Measurements from ENCODE around the gene SOS2.
A peak's percentile ranks its signal among the peaks of the same experiment; 100 is the strongest.
"Not testable (repeated sequence)": the region's sequence is repeated elsewhere in the genome, so short reads cannot be mapped to it uniquely, and the experiment has no call there.

SOS2 gene

DNA sequence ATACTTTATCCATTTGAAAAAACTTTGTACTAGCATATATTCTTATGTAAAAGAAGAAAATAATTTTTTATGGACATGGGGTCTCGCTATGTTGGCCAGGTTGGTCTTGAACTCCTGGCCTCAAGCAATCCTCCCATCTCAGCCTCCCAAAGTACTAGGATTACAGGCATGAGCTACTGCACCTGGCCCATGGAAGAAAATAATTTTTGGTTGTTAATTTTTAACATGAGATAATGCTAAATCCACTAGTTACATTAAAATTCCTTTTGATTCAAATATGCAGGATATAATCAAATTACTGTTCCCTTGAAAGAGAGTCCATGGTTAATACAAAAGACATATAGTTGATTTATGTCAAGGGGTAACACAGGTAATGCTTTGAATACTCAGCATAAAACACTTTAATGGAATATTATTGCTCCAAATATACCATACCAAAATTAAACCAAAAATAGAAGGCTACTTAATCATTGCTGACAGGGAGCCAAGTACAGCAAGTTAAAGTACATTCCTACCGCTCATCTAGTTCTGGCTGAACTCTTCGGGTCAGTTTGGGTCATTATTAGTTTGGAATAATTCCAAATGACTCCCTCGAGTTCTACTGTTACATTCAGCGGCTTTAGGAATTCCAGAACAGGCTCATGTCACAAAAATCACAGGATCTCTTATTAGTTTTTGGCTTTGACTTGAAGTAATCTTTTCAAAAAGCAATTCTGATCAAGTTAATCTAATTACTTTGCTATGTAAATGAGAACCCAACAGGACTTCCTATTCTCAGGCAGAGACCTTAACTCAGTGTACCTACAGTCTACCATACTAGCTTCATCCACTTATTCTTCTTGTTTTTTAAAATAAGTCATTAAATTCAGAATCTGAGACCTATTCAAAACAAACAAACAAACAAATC lies 6.1 kb downstream of the SOS2 start:
- no peak for DNase-seq

DNA sequence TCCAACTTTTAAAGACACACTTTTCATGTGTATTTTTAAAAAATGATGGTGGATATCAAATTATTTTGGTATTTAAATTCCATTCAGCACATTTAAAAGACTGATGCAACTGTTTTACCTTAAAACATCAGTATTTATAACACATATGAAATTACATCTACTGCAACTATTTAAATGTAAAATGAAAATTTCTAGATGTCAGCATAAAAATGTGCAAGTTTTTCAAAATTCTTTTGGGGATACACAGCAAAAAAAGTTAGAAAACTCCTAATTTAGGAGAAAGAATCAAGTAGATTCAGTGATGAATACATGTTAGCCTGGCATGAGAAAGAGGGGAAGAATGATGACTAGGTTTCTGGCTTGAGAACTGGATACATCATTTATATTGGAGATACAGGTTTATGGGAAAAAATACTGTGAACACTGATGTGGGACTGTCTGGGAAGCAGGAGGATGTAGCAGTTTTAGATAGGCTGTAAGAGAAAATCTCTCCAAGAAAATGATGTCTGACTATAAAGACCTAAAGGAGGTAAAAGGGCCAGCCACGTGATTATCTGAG lies 9.2 kb downstream of the SOS2 start:
- no peak for DNase-seq

DNA sequence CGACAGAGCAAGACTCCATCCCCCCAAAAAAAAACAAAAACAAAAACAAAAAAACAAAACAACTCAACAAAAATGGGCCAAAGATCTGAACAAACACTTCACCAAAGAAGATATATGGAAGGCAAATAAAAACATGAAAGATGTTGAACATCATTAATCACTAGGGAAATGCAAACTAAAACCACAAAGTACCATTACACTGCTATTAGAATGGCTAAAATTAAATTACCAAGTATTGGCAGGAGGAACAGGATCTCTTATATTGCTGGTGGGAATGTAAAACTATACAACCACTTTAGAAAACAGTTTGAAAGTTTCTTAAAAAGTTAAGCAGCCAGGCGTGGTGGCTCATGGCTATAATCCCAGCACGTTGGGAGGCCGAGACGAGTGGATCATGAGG lies 12.9 kb downstream of the SOS2 start:
- DNase-seq: no peak

DNA sequence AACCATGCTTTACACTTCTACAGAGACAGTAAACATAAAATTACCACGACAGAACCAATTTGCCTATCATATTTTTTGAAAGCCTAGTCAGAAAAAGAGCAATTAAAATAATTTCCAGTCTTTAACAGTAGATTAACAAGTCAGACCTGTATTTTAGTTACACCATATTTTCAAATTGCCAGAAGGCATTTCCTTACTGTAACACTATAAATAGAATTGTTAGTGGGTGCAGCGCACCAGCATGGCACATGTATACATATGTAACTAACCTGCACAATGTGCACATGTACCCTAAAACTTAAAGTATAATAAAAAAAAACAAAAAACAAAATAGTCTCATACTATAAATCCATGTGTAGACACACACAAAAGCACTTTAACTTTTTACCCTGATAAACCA lies 16.0 kb downstream of the SOS2 start:
- DNase-seq: no peak

DNA sequence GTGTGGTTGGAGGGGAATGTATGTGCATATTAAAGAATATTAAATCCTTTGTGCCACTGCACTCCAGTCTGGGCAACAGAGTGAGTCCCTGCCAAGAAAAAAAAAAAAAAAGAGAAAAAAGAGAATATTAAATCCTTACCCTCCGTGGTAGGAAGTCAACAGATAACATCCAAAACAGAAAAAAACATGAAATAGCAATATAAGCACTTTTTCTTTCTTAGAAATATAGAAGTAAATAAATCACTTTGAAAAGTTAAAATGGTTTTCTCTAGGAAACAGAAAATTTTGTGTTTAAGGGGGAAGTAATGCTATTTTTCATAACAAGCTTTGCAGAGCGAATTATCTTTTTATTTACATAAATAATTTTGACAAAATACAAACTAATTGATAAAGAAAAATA lies 17.6 kb downstream of the SOS2 start:
- DNase-seq: no peak

DNA sequence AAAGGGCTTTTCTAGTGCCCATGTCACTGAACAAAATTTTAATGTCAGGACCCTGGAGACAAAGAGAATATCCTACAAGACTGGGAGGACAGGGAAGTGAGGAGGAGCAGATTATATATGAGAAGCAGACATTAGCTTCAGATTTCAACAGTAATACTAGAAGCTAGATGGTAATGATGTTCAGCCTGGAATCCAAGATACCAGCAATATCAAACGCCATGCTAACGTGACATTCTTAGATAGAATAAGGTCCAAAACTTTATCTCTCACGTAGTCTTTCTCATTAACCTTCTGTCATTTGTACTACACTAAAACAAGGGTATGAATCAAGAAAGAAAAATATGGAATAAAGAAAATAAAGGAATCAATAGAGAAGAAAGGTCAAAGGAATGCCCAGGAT lies 18.7 kb downstream of the SOS2 start:
- no peak for DNase-seq

DNA sequence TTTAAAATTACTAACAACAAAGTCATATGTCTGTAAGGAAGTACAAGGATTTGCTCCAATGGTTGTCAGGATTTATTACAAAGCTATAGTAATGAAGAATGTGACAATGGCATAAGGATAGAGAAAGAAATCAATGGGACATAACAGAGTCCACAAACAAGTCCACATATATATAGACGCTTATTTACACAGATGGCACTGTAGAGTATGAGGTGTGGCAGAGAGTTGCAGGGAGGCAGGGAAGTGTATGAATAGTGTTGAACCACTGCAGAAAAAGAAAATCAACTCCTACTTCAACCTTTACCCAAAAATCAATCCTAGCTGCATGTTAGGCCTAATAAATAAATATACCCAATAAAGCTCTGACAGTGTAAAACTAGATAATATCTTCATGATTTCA lies 21.3 kb downstream of the SOS2 start:
- peak; percentile 65 for DNase-seq

DNA sequence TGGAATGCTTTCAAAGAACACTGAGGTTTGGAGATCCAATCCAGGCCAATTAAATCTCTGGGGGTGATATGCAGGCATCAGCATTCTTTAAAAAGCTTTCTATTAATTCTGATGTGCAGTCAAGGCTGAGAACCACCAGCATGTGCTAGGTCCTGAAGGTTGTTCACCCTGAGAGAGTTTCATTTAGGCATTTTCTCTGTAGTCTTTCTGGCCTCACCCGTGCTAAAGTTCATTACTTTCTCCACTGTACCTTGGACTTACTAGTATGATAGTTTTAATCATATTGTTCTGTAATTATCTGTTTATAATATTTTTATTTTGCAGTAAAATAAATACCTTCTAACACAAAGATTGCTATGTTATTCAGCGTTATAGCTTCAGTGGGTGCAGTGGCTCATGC lies 32.9 kb downstream of the SOS2 start:
- no peak for DNase-seq

DNA sequence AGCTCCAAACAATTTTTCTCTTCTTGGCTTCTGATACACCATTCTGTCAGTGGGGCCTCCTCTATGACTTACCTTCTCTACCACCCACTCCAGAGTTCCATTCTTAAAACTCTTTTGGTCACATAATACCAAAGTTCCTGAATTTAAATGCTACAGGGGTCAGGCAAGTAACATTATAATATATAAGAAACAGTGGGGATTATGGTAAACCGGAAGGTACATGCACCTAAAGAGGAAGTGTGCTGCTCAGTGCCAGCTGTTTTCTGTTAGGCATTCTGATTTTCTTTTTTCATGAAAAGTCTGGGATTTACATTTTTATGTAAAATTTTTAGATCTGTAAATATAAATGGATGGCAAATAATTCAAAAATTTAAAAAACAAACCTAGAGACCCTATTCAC lies 39.9 kb downstream of the SOS2 start:
- DNase-seq: no peak

DNA sequence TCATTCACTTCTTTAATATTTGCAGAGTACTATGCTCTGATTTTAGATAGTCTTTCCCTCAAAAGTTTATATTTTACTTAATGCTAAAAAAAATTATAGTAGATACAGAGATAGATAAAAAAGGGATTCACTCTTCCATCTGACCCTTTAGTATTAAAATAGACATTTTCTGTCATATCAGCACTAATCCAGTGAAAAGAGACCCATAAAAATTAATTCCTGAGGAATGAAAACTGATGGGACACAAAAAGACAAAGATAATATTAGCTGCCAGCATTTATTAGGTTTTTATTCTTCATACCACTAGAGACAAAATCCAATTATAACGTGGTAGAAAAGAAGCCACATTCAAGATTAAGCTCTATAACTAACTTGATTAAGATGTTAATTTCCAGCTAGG lies 45.3 kb downstream of the SOS2 start:
- DNase-seq: no peak

DNA sequence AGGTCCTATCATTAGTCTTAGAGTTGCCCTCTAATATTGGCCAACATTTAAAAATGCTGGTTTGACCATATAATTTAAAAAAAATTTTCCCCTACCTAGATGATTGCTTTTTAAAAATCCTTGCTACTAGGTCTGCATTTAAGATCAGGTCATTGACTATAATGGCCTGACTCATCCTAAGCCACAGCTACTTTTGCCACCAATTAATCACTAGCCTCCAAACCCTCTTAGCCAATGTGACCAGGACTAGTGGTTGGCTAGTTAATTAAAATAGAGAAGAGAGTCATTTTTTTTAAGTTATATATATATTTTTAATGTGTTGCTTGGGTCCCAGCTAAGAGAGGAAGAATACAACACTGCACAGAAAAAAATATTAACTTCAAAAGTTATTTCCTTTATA lies 57.5 kb downstream of the SOS2 start:
- no peak for DNase-seq

DNA sequence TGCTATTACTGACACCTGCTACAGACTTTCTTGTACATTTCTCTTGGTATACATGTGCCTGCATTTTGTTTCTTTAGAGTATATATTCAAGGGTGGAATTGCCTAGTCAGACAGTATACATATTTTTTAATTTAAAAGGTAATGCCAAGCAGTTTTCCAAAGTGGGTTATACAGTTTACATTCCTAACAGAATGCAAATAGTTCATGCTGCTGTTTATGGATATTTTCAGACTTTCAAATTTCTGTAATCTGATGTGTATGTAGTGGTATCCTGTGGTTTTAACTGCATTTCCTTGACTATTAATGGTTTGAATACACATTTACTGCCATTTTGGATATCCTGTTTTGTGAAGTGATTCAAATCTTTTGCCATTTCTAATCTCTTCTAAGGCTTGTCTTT lies 59.5 kb downstream of the SOS2 start:
- DNase-seq: no peak

DNA sequence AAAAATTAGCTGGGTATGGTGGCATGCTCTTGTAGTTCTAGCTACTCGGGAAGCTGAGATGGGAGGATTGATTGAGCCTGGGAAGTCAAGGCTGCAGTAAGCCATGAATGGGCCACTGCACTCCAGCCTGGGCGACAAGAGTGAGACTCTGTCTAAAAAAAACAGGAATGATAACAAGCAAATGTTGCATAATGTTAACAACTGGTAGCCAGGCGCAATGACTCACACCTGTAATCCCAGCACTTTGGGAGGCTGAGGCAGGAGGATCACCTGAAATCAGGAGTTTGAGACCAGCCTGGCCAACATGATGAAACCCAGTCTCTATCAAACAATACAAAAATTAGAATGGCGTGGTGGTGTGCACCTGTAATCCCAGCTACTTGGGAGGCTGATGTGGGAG lies 64.0 kb downstream of the SOS2 start:
- DNase-seq: not testable (repeated sequence)

DNA sequence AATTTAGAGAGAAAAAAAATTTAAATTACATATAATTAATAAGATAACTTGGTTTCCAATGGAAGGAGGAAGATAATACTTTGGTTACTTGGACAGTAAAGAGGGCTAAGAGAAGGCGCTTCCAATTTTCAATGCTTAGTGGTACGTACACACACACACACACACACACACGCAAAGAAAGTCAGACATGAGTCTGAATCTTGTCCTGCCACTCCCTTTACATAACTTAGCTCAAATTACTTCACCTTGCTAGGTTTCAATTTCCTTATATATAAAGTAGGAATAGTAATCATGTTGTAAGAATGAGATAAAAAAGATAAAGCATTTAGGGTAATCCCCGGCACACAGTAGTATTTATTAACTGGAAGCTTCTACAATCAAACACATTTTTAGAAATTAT lies 75.3 kb downstream of the SOS2 start:
- no peak for DNase-seq

DNA sequence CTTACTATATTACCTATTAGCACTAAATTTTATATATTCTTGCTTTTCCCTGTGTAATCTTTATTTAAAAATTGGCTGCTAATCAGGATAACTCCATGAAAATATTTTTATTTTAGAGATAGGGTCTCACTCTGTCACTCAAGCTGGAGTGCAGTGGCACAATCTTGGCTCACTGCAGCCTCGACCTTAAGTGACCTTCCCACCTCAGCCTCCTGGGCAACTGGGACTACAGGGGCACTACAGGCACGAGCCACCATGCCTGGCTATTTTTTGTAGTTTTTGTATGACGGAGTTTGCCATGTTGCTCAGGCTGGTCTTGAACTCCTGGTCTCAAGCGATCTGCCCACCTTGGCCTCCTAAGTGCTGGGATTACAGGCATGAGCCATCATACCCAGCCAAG lies 82.6 kb downstream of the SOS2 start:
- no peak for DNase-seq

DNA sequence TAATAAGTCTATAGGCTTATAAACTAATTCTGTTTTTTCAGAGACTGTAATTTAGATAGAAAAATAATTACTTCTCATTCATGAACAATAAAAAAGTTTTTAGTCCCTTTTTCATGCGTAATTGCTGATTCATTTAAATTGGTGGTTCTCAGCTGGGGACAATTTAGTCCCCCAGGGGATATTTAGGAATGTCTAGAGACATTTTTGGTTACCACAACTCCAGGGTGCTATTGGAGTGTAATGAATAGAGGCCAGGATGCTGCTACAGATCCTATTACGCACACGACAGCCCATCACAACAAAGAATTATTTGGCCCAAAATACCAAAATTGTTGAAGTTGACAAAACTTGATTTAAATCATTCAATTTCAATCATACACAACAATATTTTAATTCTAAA lies 92.2 kb downstream of the SOS2 start:
- no peak for DNase-seq

DNA sequence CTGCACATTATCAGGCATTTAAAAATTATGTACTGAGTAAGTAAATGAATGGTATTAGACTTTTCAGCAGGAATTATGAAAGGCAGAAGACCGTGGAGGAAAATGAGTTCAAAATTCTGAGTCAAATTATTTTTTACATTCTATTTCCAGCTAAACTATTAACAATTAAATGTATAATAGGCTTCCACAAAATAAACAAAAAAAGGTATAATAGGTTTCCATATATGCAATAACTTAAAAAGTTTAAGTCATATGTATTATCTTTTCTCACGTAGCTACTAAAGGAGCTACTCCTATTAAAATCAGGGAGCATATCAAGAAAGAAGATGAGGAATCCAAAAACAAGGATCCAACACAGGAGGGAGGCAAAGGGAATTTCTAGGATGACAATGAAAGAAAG lies 103.6 kb downstream of the SOS2 start:
- DNase-seq: no peak

DNA sequence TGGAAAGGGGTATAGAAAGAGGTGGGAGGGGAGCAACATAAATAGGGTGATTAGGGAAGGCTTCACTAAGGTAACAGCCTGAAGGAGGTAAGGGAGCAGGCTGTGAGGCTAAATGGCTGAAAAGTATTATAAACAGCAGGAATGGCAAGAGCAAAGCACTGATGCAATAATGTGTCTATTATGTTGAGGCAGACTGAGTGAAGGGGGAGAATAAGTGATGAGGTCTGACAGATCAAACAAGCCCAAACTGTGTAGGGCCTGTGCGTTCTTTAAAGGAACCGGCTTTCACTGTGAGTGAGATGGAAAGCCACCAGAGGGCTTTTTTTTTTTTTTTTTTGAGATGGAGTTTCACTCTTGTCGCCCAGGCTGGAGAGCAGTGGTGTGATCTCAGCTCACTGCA lies 108.3 kb downstream of the SOS2 start:
- no peak for DNase-seq

DNA sequence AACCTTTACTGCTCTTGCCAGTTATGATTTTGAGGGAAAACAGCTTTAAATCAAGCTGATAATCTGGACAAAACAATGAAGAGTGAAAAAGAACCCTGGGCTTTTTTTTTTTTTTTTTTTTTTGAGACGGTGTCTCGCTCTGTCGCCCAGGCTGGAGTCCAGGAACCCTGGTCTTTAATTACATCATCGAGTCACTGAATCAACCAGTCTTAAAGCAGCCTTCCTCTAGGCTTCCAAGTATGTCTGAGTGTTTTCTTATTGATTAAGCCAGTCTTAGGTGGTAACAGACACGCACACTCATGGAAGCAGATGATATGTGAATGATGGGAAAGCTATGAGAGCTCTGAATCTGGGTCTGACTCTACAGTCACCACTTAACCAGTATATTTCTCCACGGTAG lies 109.1 kb downstream of the SOS2 start:
- DNase-seq: no peak

DNA sequence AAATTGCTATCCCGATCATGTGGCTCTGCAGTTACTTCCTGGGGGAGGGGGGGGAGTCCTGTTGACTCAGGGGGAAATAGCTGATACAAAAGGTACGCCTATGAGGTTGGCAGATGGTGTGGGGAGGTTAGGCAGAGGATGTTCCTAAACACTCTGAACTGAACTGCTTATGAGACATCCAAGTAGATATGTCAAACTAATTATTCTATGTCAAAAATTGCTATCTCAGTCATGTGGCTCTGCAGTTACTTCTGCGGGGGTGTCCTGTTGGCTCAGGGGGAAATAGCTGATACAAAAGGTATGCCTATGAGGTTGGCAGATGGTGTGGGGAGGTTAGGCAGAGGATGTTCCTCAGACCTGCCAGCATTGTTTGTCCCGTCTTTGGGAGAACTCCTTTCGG lies 109.9 kb downstream of the SOS2 start:
- no peak for DNase-seq

DNA sequence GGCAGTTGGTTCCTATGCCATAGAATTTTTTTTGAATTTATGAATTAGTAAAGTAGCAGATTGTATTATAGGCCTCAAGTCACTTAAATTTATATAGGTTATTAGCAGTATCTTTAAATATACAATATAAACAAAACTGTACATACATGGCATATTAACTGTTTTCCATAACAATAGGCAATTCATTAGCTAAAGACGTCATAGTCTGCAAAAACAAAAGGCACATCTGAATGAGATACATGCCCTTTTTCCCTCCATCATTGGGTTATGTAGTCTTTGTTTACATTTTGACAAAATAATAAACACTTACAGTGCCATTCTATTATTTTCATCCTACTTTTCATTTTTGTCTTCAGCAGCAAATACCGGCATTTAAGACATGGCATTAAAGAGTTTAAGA lies 113.9 kb downstream of the SOS2 start:
- DNase-seq: no peak

DNA sequence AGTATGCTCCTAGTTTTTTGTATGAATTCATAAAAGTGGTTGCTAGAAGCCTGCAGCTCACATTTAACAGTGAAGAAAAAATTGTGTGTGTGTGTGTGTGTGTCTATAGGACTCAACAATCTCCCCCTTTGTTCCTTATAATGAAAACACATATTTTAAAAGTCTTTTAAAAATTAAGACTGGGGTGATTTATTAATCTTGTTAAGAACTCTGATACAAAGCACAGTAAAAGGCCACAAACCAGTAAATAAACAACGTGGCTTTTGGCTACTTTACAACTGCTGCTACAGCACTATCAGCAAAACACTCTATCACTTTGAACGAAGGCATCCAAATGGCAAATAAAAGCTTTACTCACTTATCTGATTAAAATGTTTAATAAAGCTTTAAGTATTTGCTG lies 114.4 kb downstream of the SOS2 start:
- DNase-seq: no peak

DNA sequence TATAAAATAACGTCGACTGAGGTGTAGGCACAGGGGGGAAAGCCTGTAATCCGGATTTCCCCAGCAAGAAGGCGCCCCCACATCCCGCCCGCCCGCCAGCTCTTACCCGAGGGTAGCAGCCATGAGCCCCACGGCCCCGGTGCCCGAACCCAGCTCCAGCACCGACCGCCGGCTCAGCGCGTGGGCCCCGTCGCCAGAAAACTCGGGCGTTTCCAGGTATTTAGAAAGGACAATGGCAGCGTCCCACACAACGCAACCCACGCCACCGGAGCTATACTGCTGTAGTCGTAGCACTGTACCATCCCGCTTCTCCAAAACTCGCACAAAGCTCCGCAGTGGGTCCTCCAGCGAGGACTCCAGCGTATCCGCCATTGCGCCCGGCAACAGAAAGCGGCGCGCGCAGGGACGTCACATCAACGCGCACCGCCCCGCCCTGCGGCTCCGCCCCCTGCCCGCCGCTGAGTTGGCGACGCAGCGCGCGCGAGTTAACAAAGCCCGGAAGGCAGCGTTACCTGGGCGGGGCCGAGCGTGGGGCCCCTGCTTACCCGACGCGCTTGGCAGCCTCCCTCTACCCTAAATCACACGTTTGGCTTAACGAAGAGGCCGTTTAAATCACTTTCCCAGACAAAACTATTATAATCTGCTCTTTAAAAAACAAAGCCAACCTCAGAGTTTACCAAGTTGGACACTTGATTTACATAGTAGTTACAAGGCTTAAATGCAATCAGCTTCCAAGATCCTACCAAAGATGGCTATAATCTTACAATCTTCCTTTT lies 115.0 kb downstream of the SOS2 start, which contains the start of gene VCPKMT:
TSS of gene VCPKMT (minus strand) at position 392 of the 776 bp plus-strand sequence. CDS start at position 372, 20 bp downstream.
- DNase-seq: peak; percentile 95
